Smooth muscle cell of the brain vasculature (primary cell): ENCODE measurements around the gene IL15.
"Not testable (repeated sequence)": the region's sequence is repeated elsewhere in the genome, so short reads cannot be mapped to it uniquely, and the experiment has no call there.

Experiments used
- DNase-seq: peaks from one replicate; pipeline ENCODE4 v3.0.0-alpha.2; 2012; ENCODE audit warnings: low read depth, low spot score

Gene IL15

DNA sequence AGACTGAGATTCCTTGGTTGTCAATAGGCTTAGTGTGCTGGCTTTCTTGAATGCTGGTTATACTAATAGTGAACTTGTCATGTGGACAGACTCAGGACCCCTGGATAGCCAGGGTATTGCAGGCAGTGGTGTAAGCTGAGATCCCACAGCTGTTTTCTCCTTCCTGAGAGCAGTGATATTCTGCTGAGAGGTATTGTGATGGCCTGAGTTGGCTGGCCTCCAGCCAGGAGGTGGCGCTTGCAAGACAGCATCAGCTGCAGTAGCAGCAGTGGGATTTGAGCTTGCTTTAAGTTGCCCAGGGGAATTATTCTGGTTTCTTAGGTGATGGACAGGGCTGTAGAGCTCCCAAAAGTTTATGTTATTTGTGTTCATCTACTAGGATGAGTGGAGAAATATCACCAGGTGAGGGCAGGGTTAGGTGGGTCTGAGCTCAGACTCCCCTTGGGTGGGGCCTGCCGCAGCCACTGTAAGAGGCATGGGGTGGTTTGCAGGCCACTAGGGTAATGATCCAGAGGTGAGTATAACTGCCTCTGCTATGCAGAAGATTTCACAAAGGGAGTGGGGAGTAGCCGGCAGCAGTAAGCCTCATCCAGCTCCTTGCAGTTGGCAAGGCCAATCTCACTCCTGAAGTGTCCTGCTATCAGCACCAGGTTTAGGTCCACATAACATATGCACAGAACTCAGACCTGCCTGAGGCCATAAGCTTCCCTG, 66.2 kb downstream of the IL15 start:
- DNase-seq, result no peak

DNA sequence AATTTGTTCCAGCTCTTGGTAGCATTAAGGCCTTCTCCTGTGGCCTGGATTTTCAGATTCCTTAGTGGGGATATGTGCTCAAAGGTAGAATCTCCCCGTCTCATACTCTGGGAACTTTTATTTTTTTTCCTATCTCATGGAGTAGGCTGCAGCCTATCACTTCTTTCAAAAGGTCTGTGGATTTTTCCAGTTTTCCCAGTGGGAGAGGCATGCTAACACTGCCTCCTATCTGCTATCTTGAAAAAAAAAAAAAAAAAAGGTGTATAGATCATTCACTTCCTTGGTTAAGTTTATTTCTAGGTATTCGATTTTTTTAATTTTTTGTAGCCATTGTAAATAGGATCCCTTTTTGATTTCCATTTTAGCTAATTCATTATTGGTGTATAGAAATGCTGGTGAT, 67.1 kb downstream of the IL15 start:
- DNase-seq, result no peak

DNA sequence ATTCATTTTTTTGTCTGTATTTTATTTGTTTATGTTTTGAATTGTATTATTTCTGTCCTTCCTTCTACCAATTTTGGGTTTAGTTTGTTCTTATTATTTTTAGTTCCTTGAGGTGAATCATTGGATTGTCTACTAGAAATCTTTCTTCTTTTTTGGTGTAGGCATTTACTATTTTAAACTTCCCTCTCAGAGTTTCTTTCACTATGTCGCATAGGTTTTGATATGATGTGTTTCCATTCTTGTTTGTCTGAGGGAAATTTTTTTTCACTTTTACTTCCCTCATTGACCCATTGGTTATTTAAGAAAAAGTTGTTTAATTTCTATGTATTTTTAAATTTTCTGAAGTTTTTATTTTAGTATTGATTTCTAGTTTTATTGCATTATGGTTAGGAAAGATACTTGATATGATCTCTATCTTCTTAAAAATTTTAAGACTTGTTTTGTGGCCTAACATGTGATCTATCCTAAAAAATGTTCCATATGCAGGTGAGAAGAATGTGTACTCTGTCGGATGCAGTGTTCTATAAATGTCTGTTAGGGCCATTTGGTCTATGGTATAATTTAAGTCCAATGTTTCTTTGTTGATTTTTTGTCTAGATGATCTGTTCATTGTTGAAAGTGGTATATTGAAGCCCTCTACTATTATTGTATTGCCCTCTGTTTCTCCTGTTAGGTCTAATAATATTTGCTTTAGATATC, 68.8 kb downstream of the IL15 start:
- DNase-seq, result no peak

DNA sequence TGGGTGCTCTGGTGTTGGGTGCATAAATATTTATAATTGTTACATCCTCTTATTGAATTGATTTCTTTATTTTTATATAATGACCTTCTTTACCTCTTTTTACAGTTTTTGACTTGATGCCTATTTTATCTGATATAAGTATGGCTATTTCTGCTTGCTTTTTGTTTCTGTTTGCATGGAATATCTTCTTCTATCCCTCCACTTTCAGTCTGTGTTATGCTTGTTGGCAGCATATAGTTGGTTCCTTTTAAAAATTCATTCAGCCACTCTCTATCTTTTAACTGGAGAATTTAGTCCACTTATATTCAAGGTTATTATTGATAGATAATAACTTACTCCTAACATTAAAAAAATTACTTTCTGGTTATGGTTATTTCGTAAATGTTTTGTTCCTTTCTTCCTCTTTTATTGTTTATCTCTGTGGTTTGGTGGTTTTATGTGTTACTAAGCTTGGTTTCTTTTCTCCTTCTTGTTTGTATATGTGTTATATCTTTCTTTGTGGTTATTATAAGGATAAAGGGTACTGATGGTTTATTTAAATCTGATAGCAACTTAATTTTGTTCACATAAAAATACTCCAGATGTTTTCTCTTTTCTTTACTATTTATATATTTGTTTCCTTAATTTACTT, 69.5 kb downstream of the IL15 start:
- no peak for DNase-seq

DNA sequence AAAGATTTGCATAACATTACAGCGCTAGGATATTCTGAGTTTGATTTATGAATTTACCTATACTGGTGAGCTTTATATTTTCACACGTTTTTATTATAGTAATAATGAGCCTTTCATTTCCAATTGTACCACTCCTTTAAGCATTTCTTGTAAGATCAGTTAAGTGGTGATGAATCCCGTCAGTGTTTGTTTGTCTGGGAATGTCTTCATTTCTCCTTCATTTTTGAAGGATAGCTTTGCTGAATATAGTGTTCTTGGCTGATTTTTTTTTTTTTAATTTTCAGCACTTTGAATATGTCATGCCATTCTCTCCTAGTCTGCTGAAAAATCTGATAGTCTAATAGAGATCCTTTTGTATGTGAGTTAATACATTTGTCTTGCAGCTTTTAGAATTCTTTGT, 70.1 kb downstream of the IL15 start:
- no peak for DNase-seq

DNA sequence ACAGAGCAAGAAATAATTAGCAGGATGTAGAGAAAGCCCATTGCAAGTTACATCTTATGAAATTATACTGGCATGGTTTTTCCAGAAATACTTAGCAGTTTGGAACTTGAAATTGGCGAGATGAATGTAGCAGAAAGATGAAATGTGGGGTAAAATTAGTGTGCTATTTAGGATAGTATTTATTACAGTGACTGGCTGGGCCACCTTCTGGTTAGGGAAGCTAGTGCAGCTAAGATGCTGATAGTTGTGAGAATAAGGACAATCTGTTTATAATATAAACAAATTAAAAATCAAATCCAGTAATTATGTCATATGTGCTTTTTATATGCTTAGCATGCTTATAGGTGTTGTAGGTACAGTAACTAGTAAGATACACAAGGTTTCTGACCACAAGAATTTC, 74.8 kb downstream of the IL15 start:
- no peak for DNase-seq

DNA sequence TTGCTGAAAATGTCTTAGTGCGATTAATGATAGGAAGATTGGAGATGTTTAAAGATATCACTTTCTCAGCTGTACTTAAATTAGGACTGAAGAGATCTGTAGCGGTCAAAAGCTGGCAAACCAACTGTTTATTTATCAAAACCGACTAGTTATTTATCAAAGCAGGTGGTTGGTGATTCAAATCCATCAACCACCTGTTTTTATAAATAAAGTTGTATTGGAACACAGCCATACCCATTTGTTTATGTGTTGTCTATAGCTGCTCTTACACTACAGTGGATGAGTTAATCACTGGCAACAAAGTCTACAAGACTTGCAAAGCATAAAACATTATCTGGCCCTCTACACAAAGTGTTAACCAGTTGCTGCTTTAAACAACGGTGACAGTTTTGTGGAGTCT, 76.8 kb downstream of the IL15 start:
- no peak for DNase-seq

DNA sequence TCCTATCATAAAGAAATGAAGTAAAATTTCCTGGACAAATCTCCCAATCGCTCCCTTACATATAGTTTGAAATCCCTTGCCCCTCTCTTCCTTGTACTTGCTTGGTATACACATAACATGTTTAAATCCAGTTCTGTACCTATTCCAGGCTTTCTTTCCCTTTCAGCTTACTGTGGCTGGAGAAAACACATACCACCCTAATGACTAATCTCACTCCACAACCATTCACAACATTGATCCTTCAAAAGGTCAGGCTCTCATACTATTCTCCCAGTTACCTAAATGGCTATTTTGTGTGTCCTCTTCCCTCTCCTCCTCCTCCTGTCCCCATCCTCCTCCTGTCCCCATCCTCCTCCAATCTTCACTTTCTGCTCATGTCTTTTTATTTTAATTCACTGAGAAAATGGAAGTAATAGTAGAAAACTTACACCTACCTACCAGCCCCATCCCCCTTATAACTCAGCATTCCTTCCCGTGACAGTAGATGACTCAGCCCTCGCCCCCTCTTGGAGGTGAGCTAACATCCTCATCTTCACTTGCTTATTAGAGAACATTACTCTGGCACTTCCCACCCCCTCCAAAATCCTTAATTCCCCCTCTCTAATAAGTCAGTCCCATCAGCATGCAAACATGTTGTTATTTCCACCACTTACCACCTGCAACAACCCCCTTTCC, 77.5 kb downstream of the IL15 start:
- DNase-seq, result no peak

DNA sequence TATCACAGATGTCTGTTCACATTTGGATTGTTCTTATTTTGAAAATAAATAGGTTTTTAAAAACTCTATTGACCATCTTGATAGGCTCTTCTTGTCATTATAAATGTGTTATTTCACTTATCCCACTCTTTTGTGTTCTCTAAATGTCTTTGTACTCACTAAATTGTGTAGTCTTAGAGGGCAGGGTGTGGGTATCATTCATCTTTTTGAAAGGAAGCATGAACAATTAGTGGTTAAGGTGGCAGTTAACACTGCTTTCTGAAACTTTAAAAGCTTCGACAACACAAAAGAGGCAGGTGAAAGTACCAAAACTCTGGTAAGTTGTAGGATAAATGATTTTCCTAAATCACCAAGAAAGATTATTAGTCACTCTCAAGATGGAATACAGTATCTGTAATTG, 83.2 kb downstream of the IL15 start:
- no peak for DNase-seq

DNA sequence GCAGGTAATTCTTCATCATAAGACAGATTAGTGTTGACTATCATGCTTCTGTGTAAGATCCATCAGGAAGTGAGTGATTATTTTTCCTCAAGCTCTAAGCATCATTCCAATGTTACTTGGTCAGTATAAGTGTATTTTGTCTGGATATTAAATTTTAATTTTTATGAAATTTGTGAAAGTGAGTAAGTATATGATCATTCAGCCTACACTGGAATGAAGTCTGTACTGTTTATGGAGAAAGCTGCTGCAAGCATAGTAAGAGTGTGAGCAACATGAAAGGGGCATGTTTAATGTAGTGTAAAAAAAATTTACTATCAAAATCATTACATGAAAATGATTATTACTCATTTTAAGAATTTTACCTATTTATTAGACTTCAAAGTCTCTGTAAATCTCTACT, 84.8 kb downstream of the IL15 start:
- DNase-seq, result no peak

DNA sequence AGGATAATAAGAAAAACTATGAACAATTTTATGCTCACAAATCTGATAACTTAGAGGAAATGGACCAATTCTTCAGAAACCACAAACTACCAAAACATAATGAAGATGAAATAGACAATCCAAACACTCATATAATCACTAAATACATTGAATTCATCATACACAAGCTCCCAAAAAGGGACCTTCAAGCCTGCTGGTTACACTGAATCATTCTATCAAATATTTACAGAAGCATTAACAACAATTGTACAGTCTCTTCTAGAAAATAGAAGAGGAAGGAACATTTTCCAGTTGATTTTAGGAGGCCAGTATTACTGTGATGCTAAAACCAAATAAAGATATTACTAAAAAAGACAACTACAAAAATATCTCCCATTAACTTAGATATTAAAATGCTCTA, 88.3 kb downstream of the IL15 start:
- DNase-seq, result no peak

DNA sequence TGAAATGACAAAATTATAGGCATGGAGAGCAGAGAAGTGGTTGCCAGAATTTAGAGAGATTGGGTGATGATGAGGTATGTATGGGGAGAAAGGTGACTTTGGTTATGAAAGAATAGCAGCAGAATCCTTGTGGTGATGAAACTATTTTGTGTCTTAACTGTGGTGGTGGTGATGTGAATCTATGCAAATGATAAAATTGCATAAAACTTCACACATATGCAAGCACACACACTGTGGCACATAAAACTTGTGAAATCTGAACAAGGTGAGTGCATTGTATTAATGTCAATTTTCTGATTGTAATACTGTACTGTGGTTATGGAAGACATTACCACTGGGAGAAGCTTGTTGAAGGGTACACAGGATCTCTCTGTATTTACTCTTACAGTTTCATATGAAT, 91.0 kb downstream of the IL15 start:
- no peak for DNase-seq

DNA sequence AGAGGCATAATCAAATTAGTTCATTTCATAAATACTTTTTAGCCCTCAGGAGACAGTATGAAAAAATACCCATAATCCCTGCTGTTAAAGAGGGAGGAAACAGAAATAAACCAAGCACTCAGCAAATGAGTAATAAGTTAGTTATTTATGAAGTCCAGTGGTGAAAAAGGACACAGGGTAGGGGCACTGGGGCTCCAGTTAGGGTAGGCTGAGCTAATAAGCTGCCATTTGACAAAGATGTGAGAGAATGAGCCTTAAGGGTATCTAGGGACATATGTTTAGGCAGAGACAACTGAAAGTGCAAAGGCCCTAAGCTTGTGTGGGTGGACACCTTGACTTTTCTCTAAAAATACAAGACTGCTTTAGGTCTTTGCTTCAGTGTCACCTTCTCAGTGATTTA, 94.4 kb downstream of the IL15 start:
- no peak for DNase-seq

DNA sequence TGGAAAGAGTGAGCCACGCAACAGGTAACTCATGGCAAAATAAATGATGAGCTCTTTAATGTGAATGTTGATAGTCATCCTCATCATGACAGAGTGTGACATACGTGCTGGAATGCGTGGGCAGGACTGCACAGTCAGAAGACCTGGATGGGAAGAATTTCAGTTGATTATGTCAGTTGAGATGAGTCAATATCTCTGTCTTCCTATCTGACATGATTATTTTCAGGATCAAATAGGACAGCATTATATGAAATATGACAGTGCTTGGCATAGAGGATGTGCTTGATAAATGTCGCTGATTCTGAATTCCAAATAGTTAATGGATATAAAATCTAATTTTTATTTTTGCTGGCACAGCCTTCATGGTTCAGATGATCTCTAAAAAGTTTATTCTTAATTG, 95.1 kb downstream of the IL15 start:
- DNase-seq, result no peak

DNA sequence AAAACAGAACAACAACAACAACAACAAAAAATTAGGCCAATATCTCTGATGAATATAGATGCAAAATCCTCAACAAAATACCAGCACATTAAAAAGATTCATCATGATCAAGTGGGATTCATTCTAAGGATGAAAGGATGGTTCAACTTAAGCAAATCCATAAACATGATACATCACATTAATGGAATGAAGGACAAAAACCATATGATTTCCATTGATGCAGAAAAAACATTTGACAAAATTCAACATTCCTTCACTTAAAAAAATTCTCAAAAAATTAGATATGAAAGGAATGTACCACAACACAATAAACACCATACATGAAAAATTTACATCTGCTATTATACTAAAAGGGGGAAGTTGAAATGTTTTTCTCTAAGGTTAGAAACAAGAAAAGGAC, 103.3 kb downstream of the IL15 start:
- DNase-seq, result no peak

DNA sequence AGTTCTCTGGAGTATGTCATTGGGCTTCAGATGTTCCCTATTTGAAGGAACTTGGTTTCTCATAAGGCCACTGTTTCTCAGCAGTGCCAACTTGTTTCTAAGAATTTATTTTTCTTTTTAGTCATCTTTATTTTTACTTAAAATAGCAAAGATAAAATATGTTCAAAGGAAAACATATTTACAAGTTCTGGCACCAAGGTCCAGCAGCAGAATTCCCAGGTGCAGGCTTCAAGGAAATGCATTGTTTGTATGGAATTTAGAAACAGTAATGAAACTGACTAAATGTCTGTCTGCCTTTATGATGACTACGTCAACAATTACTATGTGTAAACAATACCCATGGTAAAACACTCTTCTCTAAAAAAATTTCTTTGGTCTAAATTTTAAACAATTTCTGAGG, 109.6 kb downstream of the IL15 start:
- DNase-seq, result no peak

DNA sequence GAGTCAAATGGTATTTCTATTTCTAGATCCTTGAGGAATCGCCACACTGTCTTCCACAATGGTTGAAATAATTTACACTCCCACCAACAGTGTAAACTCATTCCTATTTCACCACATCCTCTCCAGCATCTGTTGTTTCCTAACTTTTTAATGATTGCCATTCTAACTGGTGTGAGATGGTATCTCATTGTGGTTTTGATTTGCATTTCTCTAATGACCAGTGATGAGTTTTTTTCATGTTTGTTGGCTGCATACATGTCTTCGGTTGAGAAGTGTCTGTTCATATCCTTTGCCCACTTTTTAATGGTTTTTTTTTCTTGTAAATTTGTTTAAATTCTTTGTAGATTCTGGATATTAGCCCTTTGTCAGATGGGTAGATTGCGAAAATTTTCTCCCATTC, 115.4 kb downstream of the IL15 start:
- not testable (repeated sequence) for DNase-seq

DNA sequence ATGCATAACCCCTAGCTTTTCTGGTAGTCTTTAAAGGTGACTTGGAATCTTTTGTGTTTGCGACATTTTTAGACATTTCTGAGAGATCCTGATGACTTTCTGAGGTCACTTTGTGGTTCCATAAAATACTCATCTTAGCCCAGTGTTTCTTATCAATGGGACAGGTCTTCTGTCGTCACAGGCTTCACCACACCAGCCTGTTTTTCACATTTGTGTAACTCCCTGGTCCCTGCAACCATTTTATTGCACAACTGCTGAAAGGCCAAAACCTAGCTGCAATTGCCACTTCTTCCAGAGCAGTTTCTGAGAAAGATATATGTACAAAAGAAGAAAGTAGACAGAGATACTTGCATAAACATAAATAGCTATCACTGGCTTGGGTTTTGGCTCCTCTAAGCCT, 120.9 kb downstream of the IL15 start:
- DNase-seq, result no peak

DNA sequence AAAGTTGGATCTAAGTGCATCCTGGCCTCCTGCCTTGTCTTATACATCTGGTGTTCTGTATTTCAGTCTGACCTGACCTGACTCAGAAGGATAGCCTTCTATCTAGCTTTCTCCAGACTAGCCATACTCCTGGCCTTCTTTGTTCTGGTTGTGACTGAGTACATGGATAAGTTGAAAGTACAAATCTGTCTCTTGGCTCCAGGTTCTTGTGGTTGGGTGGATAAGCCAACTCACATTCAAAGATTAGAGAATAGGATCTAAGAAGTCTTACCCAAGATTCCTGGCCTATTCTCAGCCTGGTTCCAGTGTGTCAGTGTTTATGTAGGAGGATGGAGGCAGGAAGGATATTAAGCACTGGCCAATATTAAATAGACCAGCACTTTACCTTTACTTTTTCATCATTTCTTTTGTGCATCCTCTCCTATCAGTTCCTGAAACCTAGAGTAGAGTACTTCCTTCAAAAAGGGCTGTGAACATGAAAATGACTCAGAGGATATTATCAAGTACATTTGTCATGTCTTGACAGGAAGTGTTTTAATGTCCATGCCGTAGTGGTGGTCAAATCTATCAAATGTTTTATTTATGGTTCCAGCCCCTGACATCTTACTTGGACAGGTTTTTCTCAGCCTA, 123.5 kb downstream of the IL15 start:
- no peak for DNase-seq

DNA sequence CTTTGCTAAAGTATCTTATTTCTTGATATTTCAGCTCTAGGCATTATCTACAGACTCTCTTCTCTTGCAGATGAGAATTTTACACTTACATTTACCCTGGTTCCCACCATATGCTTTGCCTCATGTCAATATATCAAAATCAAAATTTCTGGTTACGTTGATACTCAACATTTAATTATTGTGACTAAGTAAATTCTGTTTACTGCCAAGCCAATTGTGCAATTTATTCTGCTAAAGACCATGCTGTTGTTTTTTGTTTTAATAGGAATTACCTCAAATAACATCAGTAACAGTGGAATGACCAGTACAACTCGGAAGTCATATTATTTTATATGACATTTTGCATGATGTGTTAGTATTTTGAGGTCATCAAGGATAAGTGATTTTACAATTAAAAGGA, 125.5 kb downstream of the IL15 start:
- no peak for DNase-seq

DNA sequence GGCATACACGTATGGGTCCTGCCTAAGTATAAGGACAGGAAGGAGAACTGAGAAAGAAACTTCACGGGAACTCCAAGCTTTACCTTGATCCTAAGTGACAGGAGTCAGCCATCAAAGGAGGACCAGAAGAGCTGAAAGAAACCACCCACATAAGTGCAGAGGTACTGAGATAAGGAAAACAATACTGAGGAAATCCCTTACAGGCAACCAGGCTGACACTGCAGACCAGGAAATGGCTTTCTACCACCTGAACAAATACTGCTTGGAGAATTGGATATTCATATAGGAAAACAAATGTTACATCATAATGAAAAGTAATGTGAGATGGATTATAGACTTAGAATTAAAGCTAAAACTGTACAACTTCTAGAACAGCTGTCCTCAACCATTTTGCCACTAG, 127.0 kb downstream of the IL15 start:
- DNase-seq, result no peak

DNA sequence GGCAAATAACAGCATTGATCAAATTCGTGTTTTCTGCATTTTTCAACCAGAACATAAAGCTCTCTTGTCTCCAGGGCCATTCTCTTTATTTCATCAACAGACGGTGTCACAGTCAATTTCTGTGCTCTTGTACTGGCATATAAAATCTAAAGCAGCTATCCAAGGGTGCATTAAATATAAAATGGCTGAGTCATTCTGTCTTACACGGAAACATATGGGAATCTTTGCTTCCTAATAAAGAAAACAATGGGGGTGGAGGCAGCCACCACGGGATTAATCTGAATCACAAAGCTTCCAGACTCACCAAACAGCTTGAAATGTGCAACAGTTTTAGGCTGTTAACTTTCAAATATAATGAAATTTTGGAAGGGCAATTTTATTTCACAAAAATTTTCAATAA, 132.6 kb downstream of the IL15 start:
- peak; percentile 39 for DNase-seq
